ENCODE data around the gene VGLL4. TPM values are rescaled to one million over a fixed set of nuclear protein-coding genes. Genes with fewer than 3 reads are reported as not detected.

The VGLL4 gene
- polyA plus RNA-seq, 1 donor from 2014 or later, result 113 TPM

DNA sequence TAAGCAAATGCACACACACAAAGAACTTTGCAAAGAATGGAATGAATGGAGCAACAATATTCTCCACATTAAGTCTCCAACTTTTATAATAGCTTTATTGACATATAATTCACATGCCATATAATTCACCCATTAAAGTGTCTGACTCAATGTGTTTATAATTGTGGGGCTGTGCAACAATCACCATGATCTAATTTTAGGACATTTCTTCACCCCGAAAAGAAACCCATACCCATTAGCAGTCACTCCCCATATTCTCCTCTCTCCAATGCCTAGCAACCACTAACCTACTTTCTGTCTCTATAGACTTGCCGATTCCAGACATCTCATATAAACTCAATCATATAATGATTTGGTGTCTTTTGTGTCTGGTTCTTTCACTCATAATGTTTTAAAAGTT lies 22.6 kb downstream of the VGLL4 start:
- H2AFZ ChIP-seq (ENCODE audit: low read depth, low read length), result no peak overlapping the region
- no peaks in the 10 kb centered on the region for H3K9me3 ChIP-seq (ENCODE audit: low read length)
- no peaks in the 10 kb centered on the region for H4K20me1 ChIP-seq (ENCODE audit: insufficient read depth)
- no peaks in the 10 kb centered on the region for H3K36me3 ChIP-seq (ENCODE audit: insufficient read depth, low read length)
- no peak overlapping the region for H3K27ac ChIP-seq (ENCODE audit: low read length)
- H3F3A ChIP-seq (ENCODE audit: insufficient read depth, low read length, poor library complexity, severe bottlenecking), result no peaks in the 10 kb centered on the region
- no peaks in the 10 kb centered on the region for H3K9me2 ChIP-seq (ENCODE audit: insufficient read depth, low read length)
- H3K79me2 ChIP-seq (replicated peaks; ENCODE audit: insufficient read depth, low read length), result peaks cover 71% of the 10 kb centered on the region
- TF ChIP-seq, protein P1, sequence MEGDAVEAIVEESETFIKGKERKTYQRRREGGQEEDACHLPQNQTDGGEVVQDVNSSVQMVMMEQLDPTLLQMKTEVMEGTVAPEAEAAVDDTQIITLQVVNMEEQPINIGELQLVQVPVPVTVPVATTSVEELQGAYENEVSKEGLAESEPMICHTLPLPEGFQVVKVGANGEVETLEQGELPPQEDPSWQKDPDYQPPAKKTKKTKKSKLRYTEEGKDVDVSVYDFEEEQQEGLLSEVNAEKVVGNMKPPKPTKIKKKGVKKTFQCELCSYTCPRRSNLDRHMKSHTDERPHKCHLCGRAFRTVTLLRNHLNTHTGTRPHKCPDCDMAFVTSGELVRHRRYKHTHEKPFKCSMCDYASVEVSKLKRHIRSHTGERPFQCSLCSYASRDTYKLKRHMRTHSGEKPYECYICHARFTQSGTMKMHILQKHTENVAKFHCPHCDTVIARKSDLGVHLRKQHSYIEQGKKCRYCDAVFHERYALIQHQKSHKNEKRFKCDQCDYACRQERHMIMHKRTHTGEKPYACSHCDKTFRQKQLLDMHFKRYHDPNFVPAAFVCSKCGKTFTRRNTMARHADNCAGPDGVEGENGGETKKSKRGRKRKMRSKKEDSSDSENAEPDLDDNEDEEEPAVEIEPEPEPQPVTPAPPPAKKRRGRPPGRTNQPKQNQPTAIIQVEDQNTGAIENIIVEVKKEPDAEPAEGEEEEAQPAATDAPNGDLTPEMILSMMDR (IDR thresholded peaks at IDR 0.05; ENCODE audit: poor library complexity, severe bottlenecking), result no peak
- TF ChIP-seq MXI1 (conservative IDR thresholded peaks at IDR 0.05; ENCODE audit: poor library complexity, severe bottlenecking) (no peak), TAF1 (IDR thresholded peaks at IDR 0.05; ENCODE audit: low read depth) (no peak), RAD21 (conservative IDR thresholded peaks at IDR 0.05) (no peak), SMC3 (conservative IDR thresholded peaks at IDR 0.05; ENCODE audit: poor library complexity) (no peak), EP300 (conservative IDR thresholded peaks at IDR 0.05; ENCODE audit: poor library complexity, severe bottlenecking) (no peak), POLR2AphosphoS5 (IDR thresholded peaks at IDR 0.05) (no peak), EZH2 (IDR thresholded peaks at IDR 0.05; ENCODE audit: borderline replicate concordance, insufficient read depth, low read length, poor library complexity, severe bottlenecking) (no peak)
- TF ChIP-seq, protein P2, sequence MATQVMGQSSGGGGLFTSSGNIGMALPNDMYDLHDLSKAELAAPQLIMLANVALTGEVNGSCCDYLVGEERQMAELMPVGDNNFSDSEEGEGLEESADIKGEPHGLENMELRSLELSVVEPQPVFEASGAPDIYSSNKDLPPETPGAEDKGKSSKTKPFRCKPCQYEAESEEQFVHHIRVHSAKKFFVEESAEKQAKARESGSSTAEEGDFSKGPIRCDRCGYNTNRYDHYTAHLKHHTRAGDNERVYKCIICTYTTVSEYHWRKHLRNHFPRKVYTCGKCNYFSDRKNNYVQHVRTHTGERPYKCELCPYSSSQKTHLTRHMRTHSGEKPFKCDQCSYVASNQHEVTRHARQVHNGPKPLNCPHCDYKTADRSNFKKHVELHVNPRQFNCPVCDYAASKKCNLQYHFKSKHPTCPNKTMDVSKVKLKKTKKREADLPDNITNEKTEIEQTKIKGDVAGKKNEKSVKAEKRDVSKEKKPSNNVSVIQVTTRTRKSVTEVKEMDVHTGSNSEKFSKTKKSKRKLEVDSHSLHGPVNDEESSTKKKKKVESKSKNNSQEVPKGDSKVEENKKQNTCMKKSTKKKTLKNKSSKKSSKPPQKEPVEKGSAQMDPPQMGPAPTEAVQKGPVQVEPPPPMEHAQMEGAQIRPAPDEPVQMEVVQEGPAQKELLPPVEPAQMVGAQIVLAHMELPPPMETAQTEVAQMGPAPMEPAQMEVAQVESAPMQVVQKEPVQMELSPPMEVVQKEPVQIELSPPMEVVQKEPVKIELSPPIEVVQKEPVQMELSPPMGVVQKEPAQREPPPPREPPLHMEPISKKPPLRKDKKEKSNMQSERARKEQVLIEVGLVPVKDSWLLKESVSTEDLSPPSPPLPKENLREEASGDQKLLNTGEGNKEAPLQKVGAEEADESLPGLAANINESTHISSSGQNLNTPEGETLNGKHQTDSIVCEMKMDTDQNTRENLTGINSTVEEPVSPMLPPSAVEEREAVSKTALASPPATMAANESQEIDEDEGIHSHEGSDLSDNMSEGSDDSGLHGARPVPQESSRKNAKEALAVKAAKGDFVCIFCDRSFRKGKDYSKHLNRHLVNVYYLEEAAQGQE (IDR thresholded peaks at IDR 0.05; ENCODE audit: borderline replicate concordance), result no peak
- H3K4me2 ChIP-seq (ENCODE audit: low read length), result no peak overlapping the region
- no peak overlapping the region for H3K4me3 ChIP-seq (ENCODE audit: low read length)
- H3K9ac ChIP-seq (ENCODE audit: low read length), result no peak overlapping the region
- H3K27me3 ChIP-seq (ENCODE audit: insufficient read depth, low read depth, low read length), result no peaks in the 10 kb centered on the region

DNA sequence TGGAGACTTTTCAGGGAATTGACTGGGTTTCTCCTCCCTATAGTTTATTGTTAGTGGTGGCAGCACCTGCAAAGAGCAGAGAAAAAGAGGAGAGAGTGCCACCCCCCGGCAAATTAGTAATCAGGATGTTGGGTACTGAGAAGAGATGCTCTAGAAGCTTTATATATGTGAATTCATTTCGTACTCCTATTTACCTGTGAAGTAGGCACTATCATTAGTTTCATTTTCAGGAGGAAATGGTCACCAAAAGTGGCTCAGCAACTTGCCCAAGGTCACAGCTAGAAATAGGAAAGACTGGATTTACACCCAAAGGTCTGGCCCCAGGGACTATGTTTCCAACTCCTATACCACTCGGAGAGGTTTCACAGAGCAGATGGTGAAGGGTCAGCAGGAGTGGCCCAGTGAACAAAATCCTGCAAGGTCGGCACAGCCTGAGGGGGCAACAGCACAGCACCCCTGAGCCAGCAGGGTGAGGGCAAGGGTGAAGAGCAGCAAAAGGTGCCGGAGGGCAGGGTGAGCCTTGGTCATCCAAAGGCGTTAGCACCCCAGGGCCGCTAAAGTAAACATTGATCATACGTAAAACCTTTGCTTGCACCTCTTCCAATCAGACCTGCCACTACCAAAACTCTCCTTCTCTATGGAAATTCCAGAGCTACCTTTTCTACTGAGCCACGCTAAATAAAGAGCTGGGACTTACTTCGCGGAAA lies 23.6 kb downstream of the VGLL4 start:
- TF ChIP-seq RAD21 (conservative IDR thresholded peaks at IDR 0.05), result no peak
- TF ChIP-seq, protein P2 (IDR thresholded peaks at IDR 0.05; ENCODE audit: borderline replicate concordance), result no peak
- TF ChIP-seq EP300 (conservative IDR thresholded peaks at IDR 0.05; ENCODE audit: poor library complexity, severe bottlenecking), result no peak
- TF ChIP-seq TAF1 (IDR thresholded peaks at IDR 0.05; ENCODE audit: low read depth), result no peak
- TF ChIP-seq MXI1 (conservative IDR thresholded peaks at IDR 0.05; ENCODE audit: poor library complexity, severe bottlenecking), result no peak
- no peak for TF ChIP-seq SMC3 (conservative IDR thresholded peaks at IDR 0.05; ENCODE audit: poor library complexity)
- no peak for TF ChIP-seq EZH2 (IDR thresholded peaks at IDR 0.05; ENCODE audit: borderline replicate concordance, insufficient read depth, low read length, poor library complexity, severe bottlenecking)
- TF ChIP-seq POLR2AphosphoS5 (IDR thresholded peaks at IDR 0.05), result no peak
- TF ChIP-seq, protein P1 (IDR thresholded peaks at IDR 0.05; ENCODE audit: poor library complexity, severe bottlenecking), result no peak
- Histone ChIP-seq H3K4me2 (ENCODE audit: low read length) (no peak overlapping the region), H3K27ac (ENCODE audit: low read length) (peak overlapping the region; percentile 71), H3K27me3 (ENCODE audit: insufficient read depth, low read depth, low read length) (no peaks in the 10 kb centered on the region), H4K20me1 (ENCODE audit: insufficient read depth) (no peaks in the 10 kb centered on the region), H3K9ac (ENCODE audit: low read length) (no peak overlapping the region), H3K9me3 (ENCODE audit: low read length) (no peaks in the 10 kb centered on the region), H2AFZ (ENCODE audit: low read depth, low read length) (no peak overlapping the region), H3K9me2 (ENCODE audit: insufficient read depth, low read length) (no peaks in the 10 kb centered on the region), H3K4me3 (ENCODE audit: low read length) (no peak overlapping the region), H3K36me3 (ENCODE audit: insufficient read depth, low read length) (no peaks in the 10 kb centered on the region), H3F3A (ENCODE audit: insufficient read depth, low read length, poor library complexity, severe bottlenecking) (no peaks in the 10 kb centered on the region), H3K79me2 (replicated peaks; ENCODE audit: insufficient read depth, low read length) (peaks cover 71% of the 10 kb centered on the region)
